Uterus (tissue), 2 donors: Measurements from ENCODE around the gene DEFB112.

Source experiments
- CTCF ChIP-seq, 4 experiments: fragments of 200-600 bp in 2 of 4; fragments of 450-650 bp in 2 of 4; sonication (generic) in 2 of 4; IDR thresholded peaks; one replicate each; pipeline ENCODE4 v1.5.1; 2016 to 2019; ENCODE audit warnings: antibody characterized with exemption in 4 of 4, mild to moderate bottlenecking in 2 of 4, moderate library complexity in 1 of 4
- POLR2A ChIP-seq, 2 donors: fragments of 450-650 bp; IDR thresholded peaks; one replicate each; pipeline ENCODE4 v1.6.1; 2016; ENCODE audit warnings: antibody characterized with exemption in 2 of 2, mild to moderate bottlenecking in 1 of 2, moderate library complexity in 1 of 2

- TF ChIP-seq CTCF (IDR thresholded peaks at IDR 0.05) = no peak
- no peak for TF ChIP-seq POLR2A (IDR thresholded peaks at IDR 0.05)
Measured at GRCh38 chr6:50071921-50072320, 22.2 kb upstream of the DEFB112 start.
